Sciatic nerve (tissue), 2 donors: Measurements from ENCODE around the gene ZNF468. TPM values are rescaled to one million over a fixed set of nuclear protein-coding genes. Genes with fewer than 3 reads are reported as not detected.
A peak's percentile ranks its signal among the peaks of the same experiment; 100 is the strongest.
"Not testable (repeated sequence)": the region's sequence is repeated elsewhere in the genome, so short reads cannot be mapped to it uniquely, and the experiment has no call there.

Experiments
- ATAC-seq: fragments of 200-7000 bp; cut with Tn5 transposase; one replicate; pipeline ENCODE4 v1.9.1; 2020; ENCODE audit warnings: mild to moderate bottlenecking, moderate library complexity
- DNase-seq: peaks from one replicate; pipeline ENCODE4 v3.0.0-alpha.2; 2020; ENCODE audit warnings: low spot score
- intact Hi-C: fragments of 100-400 bp; cut with DNase I; formaldehyde crosslinking; loops from one replicate; pipeline ENCODE4 v1.14.2; 2022
- total RNA-seq: library from RNA; stranded (reverse); fragmentation: NEBNext Ultra II Directional; extraction: Animal tissue kit (Norgen Biotek cat#: 25700); gene quantifications from one replicate; pipeline ENCODE4 v1.2.1, GENCODE V29; 2021
- donor health status: DM: no; HTN: no; CAD: no.
- donor health status: DM: no; HTN: no; CAD: no.

Gene ZNF468
- total RNA-seq, 1 donor from 2014 or later, result 12.8 TPM

GRCh38 chr19:52834289-52834688 lies 23.1 kb downstream of the ZNF468 start:
- intact Hi-C loops, ATAC-seq, DNase-seq: not testable (repeated sequence)

- DNase-seq, intact Hi-C loops, ATAC-seq: not testable (repeated sequence)
Measured at GRCh38 chr19:52833541-52833940, 23.9 kb downstream of the ZNF468 start.

GRCh38 chr19:52829866-52830265 lies 27.6 kb downstream of the ZNF468 start:
- DNase-seq, intact Hi-C loops, ATAC-seq: not testable (repeated sequence)

GRCh38 chr19:52825765-52826164 lies 31.7 kb downstream of the ZNF468 start:
- no peak for DNase-seq
- intact Hi-C loops, result no loop called here
- ATAC-seq, result no peak

- ATAC-seq (no peak), DNase-seq (no peak)
- intact Hi-C loops, result no loop called here
Measured at GRCh38 chr19:52823676-52824075, 33.7 kb downstream of the ZNF468 start.

GRCh38 chr19:52821204-52821960 lies 36.0 kb downstream of the ZNF468 start, which contains the start of gene ZNF28:
Gene ZNF28 (minus strand): TSS chr19:52821633. CDS start chr19:52817958, 3,675 bp downstream.
- DNase-seq, result peak; percentile 80
- intact Hi-C loops, result not testable (repeated sequence)

GRCh38 chr19:52820472-52821203 lies 36.8 kb downstream of the ZNF468 start:
- DNase-seq, intact Hi-C loops: not testable (repeated sequence)
- ATAC-seq, result peak; percentile 70

More at GRCh38 chr19:52821204-52821960, 36.0 kb downstream of the ZNF468 start, which contains the start of gene ZNF28:
- peak; percentile 100 for ATAC-seq

- DNase-seq (no peak), ATAC-seq (no peak)
- intact Hi-C loops, result no loop called here
Measured at GRCh38 chr19:52809801-52810200, 47.6 kb downstream of the ZNF468 start.

GRCh38 chr19:52799950-52800640 lies 57.3 kb downstream of the ZNF468 start:
- DNase-seq, ATAC-seq, intact Hi-C loops: not testable (repeated sequence)

GRCh38 chr19:52789440-52789839 lies 68.0 kb downstream of the ZNF468 start:
- DNase-seq (no peak), ATAC-seq (no peak)
- intact Hi-C loops, result no loop called here

Other genes with a start within 250 kb of the ZNF468 start
- 68.6 TPM for gene ZNF83, start 219.3 kb downstream of the ZNF468 start, total RNA-seq
- gene ZNF611, start 122.6 kb downstream of the ZNF468 start, total RNA-seq, result 26.6 TPM
- 12.3 TPM for gene ZNF600, start 70.8 kb downstream of the ZNF468 start, total RNA-seq
- 18.1 TPM for gene ZNF28, start 36.0 kb downstream of the ZNF468 start, total RNA-seq
- 12.1 TPM for gene ZNF320, start 40.0 kb upstream of the ZNF468 start, total RNA-seq
- 4.8 TPM for gene ZNF888, start 65.8 kb upstream of the ZNF468 start, total RNA-seq
- gene ZNF816, start 105.3 kb upstream of the ZNF468 start, total RNA-seq, result 10.7 TPM
- gene ERVV-1, start 156.3 kb upstream of the ZNF468 start, total RNA-seq, result not detected
- gene ERVV-2, start 187.1 kb upstream of the ZNF468 start, total RNA-seq, result not detected
- gene ZNF160, start 245.8 kb upstream of the ZNF468 start, total RNA-seq, result 48.1 TPM